H9 (cell line): Measurements from ENCODE around the gene GTPBP6. TPM values are rescaled to one million over a fixed set of nuclear protein-coding genes. Genes with fewer than 3 reads are reported as not detected.

Source experiments
- DNase-seq: peaks from one replicate; pipeline ENCODE4 v3.0.0-alpha.2; 2017
- H2AFZ ChIP-seq: one replicate; pipeline ENCODE4 v1.6.1; 2013; ENCODE audit warnings: mild to moderate bottlenecking, low read length, control low read depth, moderate library complexity
- H2AK5ac ChIP-seq: 2 replicates; pipeline ENCODE4 v1.6.1; 2013; ENCODE audit warnings: low read length, control low read depth, mixed read lengths; ENCODE audit not compliant: insufficient read length
- H2BK120ac ChIP-seq: one replicate; pipeline ENCODE4 v1.6.1; 2013; ENCODE audit warnings: low read depth, mild to moderate bottlenecking, low read length, control low read depth, inconsistent platforms; ENCODE audit not compliant: poor library complexity, severe bottlenecking
- H2BK12ac ChIP-seq: 2 replicates; pipeline ENCODE4 v1.6.1; 2013; ENCODE audit warnings: low read length, control low read depth, mixed read lengths, low read depth; ENCODE audit not compliant: insufficient read length
- H2BK15ac ChIP-seq: 2 replicates; pipeline ENCODE4 v1.6.1; 2013; ENCODE audit warnings: low read depth, low read length, control low read depth
- H2BK20ac ChIP-seq: one replicate; pipeline ENCODE4 v1.6.1; 2013; ENCODE audit warnings: low read depth, mild to moderate bottlenecking, low read length, control low read depth, inconsistent platforms; ENCODE audit not compliant: poor library complexity, severe bottlenecking
- H2BK5ac ChIP-seq: 2 replicates; pipeline ENCODE4 v1.6.1; 2013; ENCODE audit warnings: low read length, control low read depth, mixed read lengths; ENCODE audit not compliant: insufficient read length
- H3K14ac ChIP-seq: 2 replicates; pipeline ENCODE4 v1.6.1; 2013; ENCODE audit warnings: low read length, control low read depth; ENCODE audit not compliant: insufficient read depth
- H3K18ac ChIP-seq: 2 replicates; pipeline ENCODE4 v1.6.1; 2013; ENCODE audit warnings: low read depth, mild to moderate bottlenecking, mixed read lengths, low read length, control low read depth; ENCODE audit not compliant: insufficient read length
- H3K23ac ChIP-seq: 2 replicates; pipeline ENCODE4 v1.6.1; 2013; ENCODE audit warnings: low read length, control low read depth, mixed read lengths, low read depth; ENCODE audit not compliant: insufficient read length
- H3K23me2 ChIP-seq: 2 replicates; pipeline ENCODE4 v1.6.1; 2013; ENCODE audit warnings: low read depth, mild to moderate bottlenecking, mixed read lengths, low read length, control low read depth; ENCODE audit not compliant: insufficient read length, poor library complexity, severe bottlenecking
- H3K27ac ChIP-seq: 2 replicates; pipeline ENCODE4 v1.5.1; 2013; ENCODE audit warnings: low read length, control low read depth, mixed read lengths, low read depth; ENCODE audit not compliant: insufficient read length
- H3K27me3 ChIP-seq: 2 replicates; pipeline ENCODE4 v1.6.1; 2013; ENCODE audit warnings: low read length, control low read depth, inconsistent platforms; ENCODE audit not compliant: insufficient read depth
- H3K4ac ChIP-seq: 2 replicates; pipeline ENCODE4 v1.6.1; 2013; ENCODE audit warnings: low read depth, mild to moderate bottlenecking, control low read depth, inconsistent platforms, low read length, moderate library complexity
- H3K4me1 ChIP-seq: 2 replicates; pipeline ENCODE4 v1.6.1; 2013; ENCODE audit warnings: low read length, control low read depth, inconsistent platforms; ENCODE audit not compliant: insufficient read depth
- H3K4me2 ChIP-seq: 2 replicates; pipeline ENCODE4 v1.6.1; 2013; ENCODE audit warnings: low read length, control low read depth, mixed read lengths; ENCODE audit not compliant: insufficient read length, insufficient read depth
- H3K56ac ChIP-seq: 2 replicates; pipeline ENCODE4 v1.6.1; 2013; ENCODE audit warnings: low read depth, mild to moderate bottlenecking, mixed read lengths, low read length, control low read depth; ENCODE audit not compliant: insufficient read length
- H3K79me1 ChIP-seq: 2 replicates; pipeline ENCODE4 v1.6.1; 2013; ENCODE audit warnings: low read depth, mild to moderate bottlenecking, moderate library complexity, low read length, control low read depth, inconsistent platforms; ENCODE audit not compliant: insufficient read depth, poor library complexity, severe bottlenecking
- H3K79me2 ChIP-seq: 2 replicates; pipeline ENCODE4 v1.6.1; 2013; ENCODE audit warnings: low read length, control low read depth, inconsistent platforms; ENCODE audit not compliant: insufficient read depth
- H3K9ac ChIP-seq: 2 replicates; pipeline ENCODE4 v1.6.1; 2013; ENCODE audit warnings: low read length, control low read depth, mixed read lengths; ENCODE audit not compliant: insufficient read length; ENCODE audit errors: extremely low read depth
- H3K9me3 ChIP-seq: one replicate; pipeline ENCODE4 v1.6.1; 2013; ENCODE audit warnings: low read depth, low read length, inconsistent platforms; ENCODE audit not compliant: control insufficient read depth
- H3T11ph ChIP-seq: one replicate; pipeline ENCODE4 v1.6.1; 2013; ENCODE audit warnings: mild to moderate bottlenecking, low read length, control low read depth, inconsistent platforms
- H4K20me1 ChIP-seq: one replicate; pipeline ENCODE4 v1.6.1; 2013; ENCODE audit not compliant: control insufficient read depth, insufficient read length, insufficient read depth
- H4K5ac ChIP-seq: 2 replicates; pipeline ENCODE4 v1.6.1; 2013; ENCODE audit warnings: low read depth, mild to moderate bottlenecking, mixed read lengths, low read length, control low read depth; ENCODE audit not compliant: insufficient read length
- H4K8ac ChIP-seq: replicated peaks from 2 replicates; pipeline ENCODE4 v1.6.1; 2013; ENCODE audit warnings: low read length, control low read depth, mixed read lengths, low read depth; ENCODE audit not compliant: insufficient read length
- H4K91ac ChIP-seq: 2 replicates; pipeline ENCODE4 v1.6.1; 2013; ENCODE audit warnings: low read depth, mild to moderate bottlenecking, moderate library complexity, mixed read lengths, low read length, control low read depth; ENCODE audit not compliant: insufficient read length
- H3K27ac Mint-ChIP-seq, 3 experiments: 2 replicates in 2 of 3; 3 replicates in 1 of 3; pipeline ENCODE4 v1.8.0; 2020 to 2021; ENCODE audit warnings: mixed read lengths in 3 of 3, mild to moderate bottlenecking in 1 of 3, moderate library complexity in 1 of 3
- H3K27me3 Mint-ChIP-seq: 2 replicates; pipeline ENCODE4 v1.8.0; 2021; ENCODE audit warnings: low read depth, mild to moderate bottlenecking, moderate library complexity, mixed read lengths
- H3K36me3 Mint-ChIP-seq, 3 experiments: 2 replicates in 2 of 3; 3 replicates in 1 of 3; pipeline ENCODE4 v1.8.0; 2020 to 2021; ENCODE audit warnings: low read depth in 3 of 3, mixed read lengths in 3 of 3; ENCODE audit not compliant: insufficient read depth in 1 of 3
- H3K4me1 Mint-ChIP-seq, 2 experiments: 2 replicates each; pipeline ENCODE4 v1.8.0; 2020; ENCODE audit warnings: mixed read lengths in 2 of 2
- H3K4me3 Mint-ChIP-seq, 2 experiments: 2 replicates in 1 of 2; 3 replicates in 1 of 2; pipeline ENCODE4 v1.8.0; 2020 to 2021; ENCODE audit warnings: mild to moderate bottlenecking in 2 of 2, mixed read lengths in 2 of 2, moderate library complexity in 1 of 2
- H3K9me3 Mint-ChIP-seq, 2 experiments: 2 replicates in 1 of 2; 3 replicates in 1 of 2; pipeline ENCODE4 v1.8.0; 2020; ENCODE audit warnings: mild to moderate bottlenecking in 2 of 2, mixed read lengths in 2 of 2, moderate library complexity in 1 of 2
- CTCF ChIP-seq: fragments of 200-600 bp; sonication (generic); conservative IDR thresholded peaks from 3 replicates; pipeline ENCODE4 v1.8.0; 2021; ENCODE audit warnings: antibody characterized with exemption, mild to moderate bottlenecking
- WGBS: extraction: QIAGEN DNeasy Blood & Tissue Kit; methylation state at CpG from one replicate; pipeline ENCODE4 v1.1.7; 2013; ENCODE audit warnings: missing lambda C conversion rate, low lambda C conversion rate, mixed read lengths; ENCODE audit not compliant: insufficient read length; ENCODE audit errors: extremely low coverage; 5-methylcytosine and 5-hydroxymethylcytosine counted together
- total RNA-seq: library from RNA; stranded (reverse); gene quantifications from 2 replicates; pipeline ENCODE4 v1.2.1, GENCODE V29; 2021

GTPBP6 gene
- total RNA-seq, 1 experiment from 2014 or later, result 64.0 TPM

DNA sequence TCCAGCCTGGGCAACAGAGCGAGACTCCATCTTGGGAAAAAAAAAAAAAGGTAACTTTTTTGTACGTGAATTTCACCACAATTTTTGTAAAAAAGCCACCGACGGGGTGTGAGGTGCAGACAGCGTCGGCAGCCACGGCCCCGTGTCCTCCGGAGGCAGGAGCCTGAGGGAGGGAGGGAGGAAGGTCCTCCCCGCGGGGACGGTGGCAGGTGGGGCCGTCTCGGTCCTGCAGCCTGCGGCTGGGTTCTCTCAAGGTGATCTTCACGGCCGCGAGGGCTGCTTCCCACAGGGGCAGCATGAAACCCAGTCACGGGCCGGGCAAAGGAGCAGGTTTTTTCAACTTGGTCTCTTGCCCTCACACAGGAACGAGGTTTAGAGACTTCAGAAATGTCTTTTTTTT is 23.5 kb downstream of the GTPBP6 start:
- H4K5ac ChIP-seq, result no peak overlapping the region
- H3K36me3 Mint-ChIP-seq, result peaks cover 67 to 80% (median 77%) of the 10 kb centered on the region in 3 experiments
- no peaks in the 10 kb centered on the region for H3K4me1 Mint-ChIP-seq
- H3K9me3 ChIP-seq, result no peaks in the 10 kb centered on the region
- no peak overlapping the region for H3K9ac ChIP-seq
- no peak overlapping the region for H2BK120ac ChIP-seq
- H3K14ac ChIP-seq, result no peak overlapping the region; the same call in 1 of the 2 replicates
- no peak overlapping the region for H3K27ac ChIP-seq
- H3T11ph ChIP-seq, result no peak overlapping the region
- H3K27me3 Mint-ChIP-seq, result no peaks in the 10 kb centered on the region
- H3K79me1 ChIP-seq, result no peaks in the 10 kb centered on the region
- H2BK20ac ChIP-seq, result no peak overlapping the region
- H4K91ac ChIP-seq, result no peak overlapping the region
- H4K8ac ChIP-seq, result no peak overlapping the region
- H2BK5ac ChIP-seq, result no peak overlapping the region
- no peak overlapping the region for H3K27ac Mint-ChIP-seq
- no peaks in the 10 kb centered on the region for H3K27me3 ChIP-seq
- H3K23me2 ChIP-seq, result no peaks in the 10 kb centered on the region
- H2BK15ac ChIP-seq, result no peak overlapping the region
- peaks cover 0 to 5% of the 10 kb centered on the region in 2 experiments; a peak in 2 of 5 replicates for H3K9me3 Mint-ChIP-seq
- H2AK5ac ChIP-seq, result no peak overlapping the region
- no peaks in the 10 kb centered on the region for H4K20me1 ChIP-seq
- no peak for TF ChIP-seq CTCF
- H2BK12ac ChIP-seq, result no peak overlapping the region
- H3K4ac ChIP-seq, result no peak overlapping the region
- no peak overlapping the region for H3K18ac ChIP-seq
- H3K23ac ChIP-seq, result no peak overlapping the region
- H2AFZ ChIP-seq, result no peak overlapping the region
- H3K4me3 Mint-ChIP-seq, result no peak overlapping the region
- H3K4me1 ChIP-seq, result no peaks in the 10 kb centered on the region
- WGBS, result no CpG with 5 or more reads among the region's 21 CpGs
- DNase-seq, result no peak
- H3K79me2 ChIP-seq, result no peaks in the 10 kb centered on the region
- H3K4me2 ChIP-seq, result no peak overlapping the region
- no peak overlapping the region for H3K56ac ChIP-seq
